Limb (tissue), 2 donors: ENCODE data around the gene MSH6.

Experiments
- DNase-seq, 2 donors: peaks; one replicate each; pipeline ENCODE4 v3.0.0-alpha.2; 2016; ENCODE audit errors: extremely low spot score in 2 of 2

The MSH6 gene

GRCh38 chr2:47778698-47779425 is 4.1 kb upstream of the MSH6 start:
- no peak for DNase-seq

- no peak for DNase-seq
Observed at GRCh38 chr2:47779426-47779790, 3.5 kb upstream of the MSH6 start.

GRCh38 chr2:47782381-47782670 is 619 bp upstream of the MSH6 start:
- DNase-seq, result no peak

GRCh38 chr2:47783486-47784351 is 774 bp downstream of the MSH6 start:
- peak; percentile 72 to 90 for DNase-seq

- DNase-seq, result peak in 1 of 2 donors; percentile 55
Observed at GRCh38 chr2:47784352-47784851, 1.5 kb downstream of the MSH6 start.

- no peak for DNase-seq
Observed at GRCh38 chr2:47785986-47786385, 3.0 kb downstream of the MSH6 start.

GRCh38 chr2:47796090-47796697 is 13.2 kb downstream of the MSH6 start:
- DNase-seq, result no peak

GRCh38 chr2:47798631-47799030 is 15.7 kb downstream of the MSH6 start:
- DNase-seq, result no peak

GRCh38 chr2:47799031-47799609 is 16.2 kb downstream of the MSH6 start:
- DNase-seq, result no peak

GRCh38 chr2:47801118-47801517 is 18.2 kb downstream of the MSH6 start:
- no peak for DNase-seq

GRCh38 chr2:47803363-47803762 is 20.4 kb downstream of the MSH6 start:
- DNase-seq, result no peak

- DNase-seq, result no peak
Observed at GRCh38 chr2:47803770-47804169, 20.8 kb downstream of the MSH6 start.

GRCh38 chr2:47805850-47806249 is 22.9 kb downstream of the MSH6 start:
- no peak for DNase-seq

- no peak for DNase-seq
Observed at GRCh38 chr2:47808614-47809013, 25.7 kb downstream of the MSH6 start.

- no peak for DNase-seq
Observed at GRCh38 chr2:47809903-47810302, 27.0 kb downstream of the MSH6 start.

GRCh38 chr2:47810850-47811249 is 27.9 kb downstream of the MSH6 start:
- DNase-seq, result no peak

- DNase-seq, result no peak
Observed at GRCh38 chr2:47811668-47812067, 28.7 kb downstream of the MSH6 start.

- DNase-seq, result no peak
Observed at GRCh38 chr2:47815764-47816163, 32.8 kb downstream of the MSH6 start.

- no peak for DNase-seq
Observed at GRCh38 chr2:47818777-47819176, 35.8 kb downstream of the MSH6 start.

GRCh38 chr2:47819834-47820233 is 36.9 kb downstream of the MSH6 start:
- DNase-seq, result no peak

GRCh38 chr2:47822518-47822917 is 39.6 kb downstream of the MSH6 start:
- no peak for DNase-seq

- DNase-seq, result no peak
Observed at GRCh38 chr2:47833516-47833968, 50.6 kb downstream of the MSH6 start.
